Mammary epithelial cell (primary cell): ENCODE results near the gene MB21D2.

ENCODE experiments used
- CTCF ChIP-seq, 2 donors: IDR thresholded peaks in 1 of 2; conservative IDR thresholded peaks in 1 of 2; 2 replicates each; pipeline ENCODE4 v1.5.1; 2011 to 2012; ENCODE audit warnings: inconsistent platforms in 2 of 2, low read length in 2 of 2, mild to moderate bottlenecking in 2 of 2, control low read depth in 1 of 2, low read depth in 1 of 2; ENCODE audit not compliant: insufficient read depth in 1 of 2; ENCODE audit errors: extremely low read depth in 1 of 2
- EZH2 ChIP-seq: IDR thresholded peaks from 2 replicates; pipeline ENCODE4 v1.6.1; 2012; ENCODE audit warnings: low read length, inconsistent platforms, borderline replicate concordance

- no peak for TF ChIP-seq CTCF (conservative IDR thresholded peaks at IDR 0.05 in 1 of 2, IDR thresholded peaks at IDR 0.05 in 1 of 2; ENCODE audit: extremely low read depth in 1 of 2, insufficient read depth in 1 of 2, low read depth in 1 of 2, low read length in 2 of 2)
- TF ChIP-seq EZH2: no peak
These were observed 166.5 kb downstream of the MB21D2 start for GRCh38 chr3:192751148-192751547.
